Suprapubic skin (tissue), 3 donors: ENCODE data around the gene KCNK13.

ENCODE experiments used
- CTCF ChIP-seq, 2 donors: fragments of 200-600 bp in 1 of 2; fragments of 450-650 bp in 1 of 2; sonication (generic) in 1 of 2; IDR thresholded peaks; one replicate each; pipeline ENCODE4 v1.5.1; 2016 to 2019; ENCODE audit warnings: antibody characterized with exemption in 2 of 2, mild to moderate bottlenecking in 1 of 2, moderate library complexity in 1 of 2
- POLR2A ChIP-seq, 2 donors: fragments of 450-650 bp; IDR thresholded peaks; one replicate each; pipeline ENCODE4 v1.6.1; 2017; ENCODE audit warnings: antibody characterized with exemption in 2 of 2, mild to moderate bottlenecking in 2 of 2, moderate library complexity in 2 of 2

GRCh38 chr14:90019824-90020523, 41.8 kb upstream of the KCNK13 start:
- no peak for TF ChIP-seq POLR2A (IDR thresholded peaks at IDR 0.05)
- TF ChIP-seq CTCF (IDR thresholded peaks at IDR 0.05), result no peak
